ENCODE data around the gene DPEP3.

The DPEP3 gene

DNA sequence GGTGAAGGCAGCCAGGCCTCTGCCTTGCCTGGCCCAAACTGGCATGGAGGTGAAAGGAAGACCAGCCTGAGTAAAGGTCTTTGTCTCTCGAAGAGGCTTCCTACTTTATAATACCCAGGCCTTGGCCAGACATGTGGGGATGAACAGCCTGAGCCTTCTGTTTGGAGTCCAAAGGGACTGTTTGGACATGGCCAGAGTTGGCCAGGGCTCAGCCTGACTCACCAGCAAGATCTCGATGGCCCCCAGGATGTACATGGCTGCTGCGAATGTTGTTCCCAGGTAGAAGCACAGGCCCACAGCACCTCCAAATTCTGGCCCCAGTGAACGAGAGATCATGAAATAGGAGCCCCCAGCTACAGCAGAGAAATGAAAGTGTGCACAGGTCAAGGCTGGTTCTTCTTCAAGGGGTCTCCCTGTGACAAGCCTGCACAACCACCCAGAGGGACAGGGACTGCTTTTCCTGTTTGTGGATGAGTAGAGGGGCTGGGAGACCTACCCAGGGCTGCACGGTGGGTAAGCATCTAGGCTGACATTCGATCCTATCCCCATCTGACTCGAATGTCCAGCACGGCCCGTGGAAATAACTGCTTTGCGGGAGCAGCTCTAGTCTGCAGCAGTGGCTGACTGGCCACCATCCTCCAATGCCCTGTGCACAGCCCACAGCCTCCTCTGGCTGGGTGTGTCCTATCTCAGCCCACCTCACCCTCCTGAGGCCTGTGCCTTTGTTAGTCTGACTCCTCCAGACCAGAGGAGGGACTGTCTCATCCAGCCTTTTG lies 25.7 kb downstream of the DPEP3 start:
- no peak overlapping the region for H3K9ac ChIP-seq (ENCODE audit: insufficient read length, low read depth)
- no peaks in the 10 kb centered on the region for H3K9me3 ChIP-seq (ENCODE audit: insufficient read depth, low read length)
- peaks cover 4% of the 10 kb centered on the region for H3K4me1 ChIP-seq (ENCODE audit: insufficient read depth, insufficient read length)
- DNase-seq (ENCODE audit: low read depth, low spot score): no peak
- no peak overlapping the region for H3K4me3 ChIP-seq (ENCODE audit: insufficient read length, low read depth)
- peaks cover 85% of the 10 kb centered on the region for H3K36me3 ChIP-seq (ENCODE audit: insufficient read depth, insufficient read length, low read length)
- H3K27me3 ChIP-seq (ENCODE audit: insufficient read depth, insufficient read length): no peaks in the 10 kb centered on the region
- TF ChIP-seq ZNF274 (IDR thresholded peaks at IDR 0.05; ENCODE audit: low read depth, low read length) (no peak), SUZ12 (IDR thresholded peaks at IDR 0.05; ENCODE audit: extremely low read depth, insufficient read depth, insufficient read length) (no peak), YY1 (IDR thresholded peaks at IDR 0.05; ENCODE audit: insufficient read depth, insufficient read length) (no peak)

DNA sequence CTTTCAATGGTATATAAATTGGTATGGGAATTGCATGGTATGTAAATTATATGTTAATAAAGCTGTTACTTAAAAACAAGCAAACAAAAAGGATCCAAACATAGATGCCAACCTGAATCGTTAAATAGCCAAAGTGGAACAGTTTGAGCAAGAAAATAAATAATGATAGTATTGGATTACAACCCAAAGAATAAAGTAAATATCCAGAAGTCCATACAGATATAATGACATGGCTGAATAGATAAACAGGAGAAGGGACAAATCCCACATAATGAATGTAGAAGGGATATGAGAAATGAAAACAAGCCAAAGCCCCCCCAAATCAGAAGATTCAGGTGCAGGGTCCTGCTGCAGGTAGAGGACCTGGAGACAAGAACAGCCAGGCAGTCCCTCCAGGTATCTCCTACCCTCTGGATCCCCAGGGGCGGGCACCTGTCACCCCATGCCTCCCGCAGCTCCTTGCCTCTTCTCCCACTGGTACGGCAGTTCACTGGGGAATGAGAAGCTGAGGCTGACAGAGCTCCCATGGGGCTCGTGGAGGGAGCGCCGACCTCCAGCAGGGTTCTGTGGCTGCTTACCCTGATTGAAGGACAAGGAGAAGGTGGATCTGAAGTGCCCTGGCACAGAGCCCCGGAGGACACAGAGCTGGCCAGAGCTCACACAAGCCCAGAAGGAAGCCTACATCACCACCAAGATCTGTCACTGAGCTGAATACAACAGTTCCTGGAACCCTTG lies 26.5 kb downstream of the DPEP3 start:
- no peak for DNase-seq (ENCODE audit: low read depth, low spot score)
- peaks cover 85% of the 10 kb centered on the region for H3K36me3 ChIP-seq (ENCODE audit: insufficient read depth, insufficient read length, low read length)
- H3K4me1 ChIP-seq (ENCODE audit: insufficient read depth, insufficient read length): peaks cover 4% of the 10 kb centered on the region
- no peak overlapping the region for H3K9ac ChIP-seq (ENCODE audit: insufficient read length, low read depth)
- H3K9me3 ChIP-seq (ENCODE audit: insufficient read depth, low read length): no peaks in the 10 kb centered on the region
- TF ChIP-seq YY1 (IDR thresholded peaks at IDR 0.05; ENCODE audit: insufficient read depth, insufficient read length) (no peak), ZNF274 (IDR thresholded peaks at IDR 0.05; ENCODE audit: low read depth, low read length) (no peak), SUZ12 (IDR thresholded peaks at IDR 0.05; ENCODE audit: extremely low read depth, insufficient read depth, insufficient read length) (no peak)
- H3K4me3 ChIP-seq (ENCODE audit: insufficient read length, low read depth): no peak overlapping the region
- H3K27me3 ChIP-seq (ENCODE audit: insufficient read depth, insufficient read length): no peaks in the 10 kb centered on the region

DNA sequence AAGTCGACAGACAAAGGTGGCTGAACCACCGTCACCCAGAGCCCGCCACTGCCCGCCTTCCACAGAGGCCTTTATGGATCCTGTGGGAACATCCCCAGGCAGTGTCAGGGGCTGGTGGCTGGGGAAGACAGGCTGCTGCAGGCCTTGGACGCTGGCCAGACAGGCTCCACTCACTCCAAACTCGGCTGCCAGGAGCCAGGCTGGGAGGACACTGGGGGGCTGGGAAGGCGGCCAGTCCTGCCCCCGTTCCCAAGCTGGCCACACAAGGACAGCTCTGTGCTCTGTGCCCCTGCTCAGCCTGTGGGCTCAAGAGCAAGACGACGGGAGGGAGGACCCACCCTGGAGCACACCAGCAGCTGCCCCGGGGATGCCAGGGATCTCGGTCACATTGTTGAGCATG lies 28.8 kb downstream of the DPEP3 start:
- peaks cover 4% of the 10 kb centered on the region for H3K4me1 ChIP-seq (ENCODE audit: insufficient read depth, insufficient read length)
- H3K27me3 ChIP-seq (ENCODE audit: insufficient read depth, insufficient read length): no peaks in the 10 kb centered on the region
- TF ChIP-seq YY1 (IDR thresholded peaks at IDR 0.05; ENCODE audit: insufficient read depth, insufficient read length): no peak
- no peak for TF ChIP-seq ZNF274 (IDR thresholded peaks at IDR 0.05; ENCODE audit: low read depth, low read length)
- TF ChIP-seq SUZ12 (IDR thresholded peaks at IDR 0.05; ENCODE audit: extremely low read depth, insufficient read depth, insufficient read length): no peak
- peaks cover 90% of the 10 kb centered on the region for H3K36me3 ChIP-seq (ENCODE audit: insufficient read depth, insufficient read length, low read length)
- H3K9me3 ChIP-seq (ENCODE audit: insufficient read depth, low read length): no peaks in the 10 kb centered on the region
- H3K4me3 ChIP-seq (ENCODE audit: insufficient read length, low read depth): no peak overlapping the region
- H3K9ac ChIP-seq (ENCODE audit: insufficient read length, low read depth): no peak overlapping the region
- no peak for DNase-seq (ENCODE audit: low read depth, low spot score)

DNA sequence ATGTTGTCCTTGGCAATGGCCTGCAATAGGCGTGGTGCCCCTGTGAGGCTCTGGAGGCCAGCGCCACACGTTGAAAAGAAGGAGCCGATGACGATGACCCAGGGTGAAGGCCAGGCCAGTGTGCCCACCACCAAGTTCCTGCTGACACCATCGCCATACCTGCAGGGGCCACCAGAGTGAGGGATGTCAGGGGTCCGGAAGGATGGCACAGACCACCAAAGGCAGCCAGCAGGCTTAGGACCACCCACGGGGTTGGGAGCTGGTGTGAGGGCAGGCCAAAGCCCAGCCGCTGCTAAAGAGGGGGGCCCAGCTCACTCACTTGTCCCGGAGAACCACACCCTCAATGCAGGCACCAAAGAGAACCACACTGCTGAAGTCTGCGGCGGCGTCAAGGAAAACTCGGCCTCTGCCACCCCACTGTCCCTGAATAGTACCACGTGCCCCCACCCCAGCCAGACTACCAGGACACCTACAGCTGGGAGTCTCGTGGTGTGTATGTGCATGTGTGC lies 29.9 kb downstream of the DPEP3 start:
- H3K36me3 ChIP-seq (ENCODE audit: insufficient read depth, insufficient read length, low read length): peaks cover 94% of the 10 kb centered on the region
- TF ChIP-seq ZNF274 (IDR thresholded peaks at IDR 0.05; ENCODE audit: low read depth, low read length): no peak
- no peak for TF ChIP-seq YY1 (IDR thresholded peaks at IDR 0.05; ENCODE audit: insufficient read depth, insufficient read length)
- no peak for TF ChIP-seq SUZ12 (IDR thresholded peaks at IDR 0.05; ENCODE audit: extremely low read depth, insufficient read depth, insufficient read length)

DNA sequence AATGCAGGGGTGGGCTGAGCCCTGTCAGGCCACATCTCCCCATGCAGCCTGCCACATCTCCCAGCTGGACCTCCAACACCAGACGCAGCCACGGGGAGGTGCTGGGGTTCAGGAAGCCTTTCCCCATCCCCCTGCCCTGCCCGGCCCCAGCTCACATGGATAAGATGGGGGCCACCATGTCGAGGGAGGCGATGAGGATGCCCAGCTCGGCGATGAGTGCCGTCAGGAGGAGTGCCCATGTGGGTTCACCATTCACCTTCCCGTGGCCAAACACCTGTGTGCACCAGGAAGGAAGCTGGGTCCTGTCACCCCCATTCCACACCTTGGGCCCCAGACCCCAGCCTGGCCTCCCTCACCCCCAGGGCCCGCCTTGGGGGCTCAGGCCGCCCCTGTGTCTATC lies 30.7 kb downstream of the DPEP3 start:
- Histone ChIP-seq H3K36me3 (ENCODE audit: insufficient read depth, insufficient read length, low read length) (peaks cover 94% of the 10 kb centered on the region), H3K9ac (ENCODE audit: insufficient read length, low read depth) (no peak overlapping the region), H3K27me3 (ENCODE audit: insufficient read depth, insufficient read length) (no peaks in the 10 kb centered on the region), H3K9me3 (ENCODE audit: insufficient read depth, low read length) (no peaks in the 10 kb centered on the region), H3K4me1 (ENCODE audit: insufficient read depth, insufficient read length) (no peaks in the 10 kb centered on the region), H3K4me3 (ENCODE audit: insufficient read length, low read depth) (no peak overlapping the region)
- DNase-seq (ENCODE audit: low read depth, low spot score): no peak
- TF ChIP-seq SUZ12 (IDR thresholded peaks at IDR 0.05; ENCODE audit: extremely low read depth, insufficient read depth, insufficient read length) (no peak), ZNF274 (IDR thresholded peaks at IDR 0.05; ENCODE audit: low read depth, low read length) (no peak), YY1 (IDR thresholded peaks at IDR 0.05; ENCODE audit: insufficient read depth, insufficient read length) (no peak)

More for the DNA sequence above, 29.9 kb downstream of the DPEP3 start:
- no peak overlapping the region for H3K9ac ChIP-seq (ENCODE audit: insufficient read length, low read depth)
- H3K4me3 ChIP-seq (ENCODE audit: insufficient read length, low read depth): no peak overlapping the region
- H3K9me3 ChIP-seq (ENCODE audit: insufficient read depth, low read length): no peaks in the 10 kb centered on the region
- H3K27me3 ChIP-seq (ENCODE audit: insufficient read depth, insufficient read length): no peaks in the 10 kb centered on the region
- DNase-seq (ENCODE audit: low read depth, low spot score): no peak
- H3K4me1 ChIP-seq (ENCODE audit: insufficient read depth, insufficient read length): peaks cover 4% of the 10 kb centered on the region

DNA sequence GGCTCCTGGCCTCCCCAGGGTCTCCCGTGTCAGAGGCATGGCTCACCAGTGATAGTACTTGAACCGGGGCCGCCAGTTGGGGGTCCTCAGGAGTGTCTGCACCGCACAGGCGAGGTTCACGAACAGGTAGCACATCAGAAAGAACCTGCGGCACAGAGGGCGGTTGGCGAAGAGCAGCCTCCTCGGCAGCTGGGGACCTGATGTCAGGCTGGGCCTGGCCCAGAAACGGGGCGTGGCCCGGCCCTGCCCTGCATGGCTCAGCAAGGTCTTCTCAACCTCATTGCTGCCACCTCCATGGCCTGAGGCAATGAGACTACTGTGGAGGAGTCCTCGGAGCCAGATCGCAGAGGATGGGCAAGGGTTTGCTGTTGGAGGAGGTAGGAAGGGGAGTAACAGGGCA lies 32.3 kb downstream of the DPEP3 start:
- peaks cover 98% of the 10 kb centered on the region for H3K36me3 ChIP-seq (ENCODE audit: insufficient read depth, insufficient read length, low read length)
- no peak overlapping the region for H3K9ac ChIP-seq (ENCODE audit: insufficient read length, low read depth)
- DNase-seq (ENCODE audit: low read depth, low spot score): no peak
- H3K4me3 ChIP-seq (ENCODE audit: insufficient read length, low read depth): no peak overlapping the region
- H3K9me3 ChIP-seq (ENCODE audit: insufficient read depth, low read length): no peaks in the 10 kb centered on the region
- peaks cover 8% of the 10 kb centered on the region for H3K4me1 ChIP-seq (ENCODE audit: insufficient read depth, insufficient read length)
- no peaks in the 10 kb centered on the region for H3K27me3 ChIP-seq (ENCODE audit: insufficient read depth, insufficient read length)
- TF ChIP-seq ZNF274 (IDR thresholded peaks at IDR 0.05; ENCODE audit: low read depth, low read length): no peak
- TF ChIP-seq YY1 (IDR thresholded peaks at IDR 0.05; ENCODE audit: insufficient read depth, insufficient read length): no peak
- TF ChIP-seq SUZ12 (IDR thresholded peaks at IDR 0.05; ENCODE audit: extremely low read depth, insufficient read depth, insufficient read length): no peak

DNA sequence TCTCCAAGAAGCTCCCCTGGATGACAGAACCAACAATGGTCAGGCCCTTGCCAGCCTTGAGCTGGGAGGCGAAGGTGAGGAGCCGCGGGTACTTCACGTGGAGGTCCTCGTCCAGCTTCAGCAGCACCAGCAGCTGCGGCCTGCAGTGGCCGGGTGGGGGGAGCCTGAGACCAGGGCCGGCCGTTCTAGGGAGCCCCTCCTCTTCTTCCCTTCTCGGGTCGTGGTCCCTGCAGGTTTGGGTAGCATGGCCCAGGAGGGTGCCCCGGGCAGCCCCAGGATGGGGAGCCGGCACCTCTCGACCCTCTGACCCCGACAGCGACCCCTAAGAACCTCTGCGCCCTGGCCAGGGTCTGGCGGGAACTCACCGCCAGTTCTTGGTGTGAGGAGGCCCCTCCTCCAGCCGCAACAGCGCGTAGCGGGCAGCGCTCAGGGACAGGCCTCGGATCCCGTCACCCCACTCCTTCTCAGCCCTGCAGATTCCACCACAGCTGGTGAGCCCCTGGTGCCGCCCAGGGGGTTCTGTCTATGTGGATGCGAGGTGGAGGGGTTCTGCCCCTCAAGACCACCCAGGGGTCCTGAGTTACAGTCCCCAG lies 33.2 kb downstream of the DPEP3 start:
- H3K4me3 ChIP-seq (ENCODE audit: insufficient read length, low read depth): no peak overlapping the region
- H3K4me1 ChIP-seq (ENCODE audit: insufficient read depth, insufficient read length): peaks cover 13% of the 10 kb centered on the region
- H3K9me3 ChIP-seq (ENCODE audit: insufficient read depth, low read length): no peaks in the 10 kb centered on the region
- TF ChIP-seq YY1 (IDR thresholded peaks at IDR 0.05; ENCODE audit: insufficient read depth, insufficient read length): no peak
- no peak for TF ChIP-seq ZNF274 (IDR thresholded peaks at IDR 0.05; ENCODE audit: low read depth, low read length)
- TF ChIP-seq SUZ12 (IDR thresholded peaks at IDR 0.05; ENCODE audit: extremely low read depth, insufficient read depth, insufficient read length): no peak
- H3K27me3 ChIP-seq (ENCODE audit: insufficient read depth, insufficient read length): no peaks in the 10 kb centered on the region
- DNase-seq (ENCODE audit: low read depth, low spot score): no peak
- H3K36me3 ChIP-seq (ENCODE audit: insufficient read depth, insufficient read length, low read length): peaks cover 100% of the 10 kb centered on the region
- no peak overlapping the region for H3K9ac ChIP-seq (ENCODE audit: insufficient read length, low read depth)
